Skin of body (tissue), 2 donors: ENCODE data around the gene RTRAF. TPM values are rescaled to one million over a fixed set of nuclear protein-coding genes. Genes with fewer than 3 reads are reported as not detected.
A peak's percentile ranks its signal among the peaks of the same experiment; 100 is the strongest.

Experiments used
- DNase-seq: peaks from one replicate; lab custom pipeline; 2025; lab: John Stamatoyannopoulos, UW
- total RNA-seq: library from RNA; depleted of rRNA; stranded (reverse); fragments of >200 nt; gene quantifications from one replicate; pipeline ENCODE4 v1.2.3, GENCODE V29; 2014

Gene RTRAF
- total RNA-seq, 1 donor from 2014 or later: 115 TPM

GRCh38 chr14:51993285-51993920 lies 4.1 kb downstream of the RTRAF start:
- no peak for DNase-seq

GRCh38 chr14:51996148-51996746 lies 6.9 kb downstream of the RTRAF start:
- DNase-seq: peak; percentile 13

- DNase-seq: no peak
Observed at GRCh38 chr14:51998348-51998747, 9.0 kb downstream of the RTRAF start.

- DNase-seq: peak; percentile 23
Observed at GRCh38 chr14:51999084-51999483, 9.7 kb downstream of the RTRAF start.

- DNase-seq: no peak
Observed at GRCh38 chr14:52000019-52000582, 10.8 kb downstream of the RTRAF start.

GRCh38 chr14:52000696-52001095 lies 11.3 kb downstream of the RTRAF start:
- DNase-seq: peak; percentile 94

- no peak for DNase-seq
Observed at GRCh38 chr14:52002542-52002941, 13.2 kb downstream of the RTRAF start.

GRCh38 chr14:52003324-52003723 lies 14.0 kb downstream of the RTRAF start:
- no peak for DNase-seq

GRCh38 chr14:52005625-52006024 lies 16.3 kb downstream of the RTRAF start:
- no peak for DNase-seq

- no peak for DNase-seq
Observed at GRCh38 chr14:52006361-52006760, 17.0 kb downstream of the RTRAF start.

GRCh38 chr14:52007211-52007610 lies 17.9 kb downstream of the RTRAF start:
- no peak for DNase-seq

- DNase-seq: no peak
Observed at GRCh38 chr14:52007637-52008036, 18.3 kb downstream of the RTRAF start.

GRCh38 chr14:52008136-52008535 lies 18.8 kb downstream of the RTRAF start:
- DNase-seq: no peak

GRCh38 chr14:52010173-52010693 lies 20.9 kb downstream of the RTRAF start:
- no peak for DNase-seq

- DNase-seq: no peak
Observed at GRCh38 chr14:52011523-52011922, 22.2 kb downstream of the RTRAF start.

GRCh38 chr14:52012635-52013034 lies 23.3 kb downstream of the RTRAF start:
- peak; percentile 24 for DNase-seq

GRCh38 chr14:52013984-52014600 lies 24.7 kb downstream of the RTRAF start:
- DNase-seq: no peak

- peak; percentile 90 for DNase-seq
Observed at GRCh38 chr14:52014601-52015267, 25.4 kb downstream of the RTRAF start.

- DNase-seq: no peak
Observed at GRCh38 chr14:52015411-52016030, 26.2 kb downstream of the RTRAF start.

- no peak for DNase-seq
Observed at GRCh38 chr14:52018252-52018651, 28.9 kb downstream of the RTRAF start.

- DNase-seq: no peak
Observed at GRCh38 chr14:52018970-52019369, 29.6 kb downstream of the RTRAF start.
